ENCODE results near the gene SEC16A.

SEC16A gene

GRCh38 chr9:136513191-136513590 lies 30.4 kb upstream of the SEC16A start:
- H3K4me3 ChIP-seq (ENCODE audit: low read depth, low read length) = no peak overlapping the region
- ChIA-PET CTCF (interaction anchor here (1.9 kb wide), 1 partner anchor 112 kb away, joined by 5 read pairs; no protein-coding TSS in a partner anchor), POLR2A (no interaction called here)
- no peak for DNase-seq (ENCODE audit: low read depth, low spot score)
- TF ChIP-seq CTCF (IDR thresholded peaks at IDR 0.05; ENCODE audit: insufficient read depth, low read length, missing control alignments) = no peak

GRCh38 chr9:136512651-136513071 lies 29.8 kb upstream of the SEC16A start:
- POLR2A ChIA-PET = no interaction called here
- TF ChIP-seq CTCF (IDR thresholded peaks at IDR 0.05; ENCODE audit: insufficient read depth, low read length, missing control alignments) = no peak
- CTCF ChIA-PET = interaction anchor here (1.9 kb wide), 1 partner anchor 113 kb away, joined by 5 read pairs; no protein-coding TSS in a partner anchor
- H3K4me3 ChIP-seq (ENCODE audit: low read depth, low read length) = no peak overlapping the region
- no peak for DNase-seq (ENCODE audit: low read depth, low spot score)

- no peak for DNase-seq (ENCODE audit: low read depth, low spot score)
- CTCF ChIA-PET = no interaction called here
- no peak for TF ChIP-seq CTCF (IDR thresholded peaks at IDR 0.05; ENCODE audit: insufficient read depth, low read length, missing control alignments)
- POLR2A ChIA-PET = no interaction called here
- no peak overlapping the region for H3K4me3 ChIP-seq (ENCODE audit: low read depth, low read length)
Observed at GRCh38 chr9:136511670-136512592, 29.1 kb upstream of the SEC16A start.

- H3K4me3 ChIP-seq (ENCODE audit: low read depth, low read length) = no peak overlapping the region
- no peak for DNase-seq (ENCODE audit: low read depth, low spot score)
- no peak for TF ChIP-seq CTCF (IDR thresholded peaks at IDR 0.05; ENCODE audit: insufficient read depth, low read length, missing control alignments)
- POLR2A ChIA-PET = no interaction called here
- CTCF ChIA-PET = no interaction called here
Observed at GRCh38 chr9:136511144-136511669, 28.4 kb upstream of the SEC16A start.

- CTCF ChIA-PET = no interaction called here
Observed at GRCh38 chr9:136510561-136510960, 27.7 kb upstream of the SEC16A start.

More at GRCh38 chr9:136510561-136510960, 27.7 kb upstream of the SEC16A start:
- no peak overlapping the region for H3K4me3 ChIP-seq (ENCODE audit: low read depth, low read length)
- no peak for TF ChIP-seq CTCF (IDR thresholded peaks at IDR 0.05; ENCODE audit: insufficient read depth, low read length, missing control alignments)
- DNase-seq (ENCODE audit: low read depth, low spot score) = no peak
- POLR2A ChIA-PET = no interaction called here
